Mononuclear cell (primary cell): ENCODE measurements around the gene MYBL2. TPM values are rescaled to one million over a fixed set of nuclear protein-coding genes. Genes with fewer than 3 reads are reported as not detected.
"Not testable (repeated sequence)": the region's sequence is repeated elsewhere in the genome, so short reads cannot be mapped to it uniquely, and the experiment has no call there.

ENCODE experiments used
- H3K27me3 ChIP-seq: 2 replicates; pipeline ENCODE4 v1.6.0; 2011; ENCODE audit warnings: low read length, control low read depth; ENCODE audit not compliant: insufficient read depth
- H3K4me1 ChIP-seq: 2 replicates; pipeline ENCODE4 v1.5.1; 2011; ENCODE audit warnings: mild to moderate bottlenecking, low read length, control low read depth; ENCODE audit not compliant: insufficient read depth
- H3K4me3 ChIP-seq: 2 replicates; pipeline ENCODE4 v1.5.1; 2011; ENCODE audit warnings: mild to moderate bottlenecking, low read length, moderate library complexity
- H3K9me3 ChIP-seq: 2 replicates; pipeline ENCODE4 v1.5.1; 2011; ENCODE audit warnings: low read depth, mild to moderate bottlenecking, control low read depth, low read length
- total RNA-seq: library from RNA; depleted of rRNA; stranded (reverse); fragments of >200 nt; gene quantifications from one replicate; pipeline ENCODE4 v1.2.3, GENCODE V29; 2012

MYBL2 gene
- total RNA-seq, 1 donor = 0.21 TPM

DNA sequence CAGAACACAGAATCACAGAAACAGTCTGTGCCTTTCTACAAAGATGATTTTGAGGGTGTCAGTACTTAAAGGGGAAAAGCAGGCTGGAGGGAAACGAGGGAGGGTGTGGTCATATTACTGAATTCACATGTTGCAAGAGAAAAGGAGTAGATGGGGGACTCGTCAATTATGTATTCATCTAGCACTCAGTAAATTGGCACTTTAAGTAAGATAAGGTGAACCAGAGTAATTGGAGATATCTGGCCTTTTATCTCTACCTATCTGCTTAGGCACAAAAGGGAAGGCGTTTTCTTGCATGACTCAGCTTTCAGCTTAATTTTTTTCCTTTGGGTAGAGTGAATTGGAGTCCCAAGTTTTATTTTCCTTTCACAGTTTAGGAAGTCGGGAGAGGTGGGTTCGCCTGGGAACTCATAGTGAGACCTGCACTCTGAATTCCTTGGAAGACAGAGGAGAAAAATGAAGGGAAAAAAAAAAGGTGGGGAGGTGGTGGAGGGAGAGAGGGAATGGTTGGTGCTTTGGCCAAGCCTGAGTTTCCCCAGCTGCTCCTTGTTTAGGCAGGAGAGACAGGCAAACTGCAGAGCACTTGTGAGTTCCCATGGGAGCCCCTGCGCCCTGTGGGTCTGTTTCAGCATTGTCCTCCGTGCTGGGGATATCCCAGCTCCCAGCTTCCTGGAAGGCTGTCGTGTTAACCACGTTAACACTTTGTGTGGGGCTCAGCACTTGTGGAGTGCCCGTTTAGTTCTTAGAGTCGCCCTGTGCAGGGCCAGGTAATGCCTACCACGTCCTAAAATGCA lies 79.6 kb downstream of the MYBL2 start:
- peaks cover 63% of the 10 kb centered on the region for H3K4me1 ChIP-seq
- peaks cover 3% of the 10 kb centered on the region for H3K27me3 ChIP-seq
- no peaks in the 10 kb centered on the region for H3K9me3 ChIP-seq
- H3K4me3 ChIP-seq = no peak overlapping the region

DNA sequence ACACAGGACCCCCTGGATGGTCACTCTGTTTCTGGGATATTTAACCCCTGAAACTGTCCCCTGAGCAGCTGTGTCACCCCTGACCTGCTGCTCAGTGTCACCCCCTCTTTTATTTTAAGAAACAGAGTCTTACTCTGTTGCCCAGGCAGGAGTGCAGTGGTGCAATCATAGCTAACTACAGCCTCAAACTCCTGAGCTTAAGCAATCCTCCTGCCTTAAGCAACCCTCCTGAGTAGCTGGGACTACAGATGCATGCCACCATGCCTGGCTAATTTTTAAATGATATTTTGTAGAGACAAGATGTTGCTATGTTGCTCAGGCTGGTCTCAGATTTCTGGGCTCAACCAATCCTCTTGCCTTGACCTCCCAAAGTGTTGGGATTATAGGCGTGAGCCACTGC lies 81.4 kb downstream of the MYBL2 start:
- peaks cover 80% of the 10 kb centered on the region for H3K4me1 ChIP-seq
- no peak overlapping the region for H3K4me3 ChIP-seq
- H3K27me3 ChIP-seq = peaks cover 3% of the 10 kb centered on the region
- H3K9me3 ChIP-seq = no peaks in the 10 kb centered on the region

DNA sequence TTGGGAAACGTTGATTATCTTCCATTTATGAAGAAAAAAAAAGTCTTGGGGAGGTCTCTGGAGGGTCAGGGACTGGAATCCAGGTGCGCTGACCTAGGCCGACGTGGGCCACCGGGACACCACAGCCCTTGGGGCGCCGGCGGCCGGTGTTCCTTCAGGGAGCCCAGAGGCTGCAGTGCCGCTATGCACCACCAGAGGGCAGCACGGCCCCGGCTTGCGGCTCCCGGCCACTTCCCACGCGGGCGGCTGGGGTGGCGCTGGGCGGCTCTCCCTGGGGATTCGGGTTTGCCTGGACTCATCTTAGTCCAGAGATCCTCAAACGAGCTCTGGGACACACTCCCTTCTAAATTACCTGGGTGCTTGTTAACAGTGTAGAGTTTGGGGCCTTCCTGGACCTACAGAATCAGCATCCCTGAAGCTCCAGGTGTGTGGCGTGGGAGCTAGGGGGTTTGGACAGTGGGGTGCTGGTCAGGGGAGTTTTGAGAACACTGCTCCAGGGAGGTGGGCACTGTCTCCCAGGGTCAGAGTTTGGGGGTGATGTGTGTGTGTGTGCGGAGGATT lies 82.9 kb downstream of the MYBL2 start:
- Histone ChIP-seq H3K27me3 (peaks cover 6% of the 10 kb centered on the region), H3K9me3 (no peaks in the 10 kb centered on the region), H3K4me3 (no peak overlapping the region), H3K4me1 (peaks cover 79% of the 10 kb centered on the region)

DNA sequence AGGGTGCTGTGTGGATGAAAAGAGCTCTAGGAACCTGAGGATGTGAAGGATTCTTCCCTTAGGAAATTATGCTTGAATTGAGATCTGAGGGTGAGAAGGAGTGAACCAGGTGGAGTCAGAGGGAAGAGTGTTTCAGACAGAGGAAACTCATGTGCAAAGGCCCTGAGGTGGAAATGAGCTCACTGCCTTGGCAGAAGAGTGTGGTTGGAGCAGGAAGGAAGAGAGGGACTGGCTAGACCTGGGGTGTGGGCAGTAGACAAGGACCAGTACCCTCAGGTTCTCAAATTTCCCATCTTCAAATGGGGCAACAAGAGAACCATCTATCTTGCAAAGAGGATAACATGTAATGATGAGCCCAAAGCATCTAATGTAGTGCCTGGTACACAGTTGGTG lies 83.9 kb downstream of the MYBL2 start:
- Histone ChIP-seq H3K4me3 (no peak overlapping the region), H3K9me3 (no peaks in the 10 kb centered on the region), H3K27me3 (peaks cover 8% of the 10 kb centered on the region), H3K4me1 (peaks cover 70% of the 10 kb centered on the region)

DNA sequence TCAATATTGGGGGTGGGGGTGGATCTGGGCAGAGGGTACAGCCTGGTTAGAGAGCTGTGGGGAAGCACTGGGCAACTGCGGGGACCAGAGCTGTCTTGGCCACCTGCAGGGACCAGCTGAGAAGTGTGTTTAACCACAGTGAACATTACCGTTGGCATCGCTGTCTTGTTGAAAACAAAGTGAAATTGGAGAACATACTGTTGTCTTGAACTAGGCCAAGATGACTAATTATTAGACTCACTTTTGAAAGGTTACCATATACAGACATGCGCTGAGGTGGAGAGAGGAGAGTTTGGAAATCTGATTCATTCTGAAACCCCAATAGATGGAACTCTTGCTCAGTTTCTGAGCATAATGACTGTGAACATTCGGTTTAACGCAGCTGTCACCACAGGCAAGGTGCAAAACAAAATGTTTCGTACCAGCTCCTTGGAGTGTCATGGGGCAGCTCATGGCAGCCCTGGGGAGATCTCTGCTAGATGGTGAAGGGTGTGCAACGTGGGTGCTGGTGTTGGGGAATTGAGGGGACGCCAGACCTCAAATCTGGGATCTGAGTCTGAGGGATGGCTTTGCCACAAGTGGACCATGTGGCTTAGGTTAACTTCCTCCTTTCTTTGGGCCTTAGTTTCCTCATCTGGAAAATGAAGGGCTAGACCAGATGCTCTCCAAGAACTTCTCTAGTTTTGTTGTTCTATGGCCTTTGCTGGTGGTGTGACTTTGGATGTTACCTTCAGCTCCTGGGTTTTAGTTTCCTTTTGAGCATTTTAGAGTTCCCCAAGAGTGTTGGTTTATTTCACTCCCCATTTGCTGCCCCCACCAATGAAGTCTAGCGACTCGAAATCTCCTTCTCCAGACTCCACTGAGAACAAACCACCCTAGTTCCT lies 84.5 kb downstream of the MYBL2 start:
- Histone ChIP-seq H3K9me3 (no peaks in the 10 kb centered on the region), H3K4me3 (no peak overlapping the region), H3K4me1 (peaks cover 63% of the 10 kb centered on the region), H3K27me3 (peaks cover 8% of the 10 kb centered on the region)

DNA sequence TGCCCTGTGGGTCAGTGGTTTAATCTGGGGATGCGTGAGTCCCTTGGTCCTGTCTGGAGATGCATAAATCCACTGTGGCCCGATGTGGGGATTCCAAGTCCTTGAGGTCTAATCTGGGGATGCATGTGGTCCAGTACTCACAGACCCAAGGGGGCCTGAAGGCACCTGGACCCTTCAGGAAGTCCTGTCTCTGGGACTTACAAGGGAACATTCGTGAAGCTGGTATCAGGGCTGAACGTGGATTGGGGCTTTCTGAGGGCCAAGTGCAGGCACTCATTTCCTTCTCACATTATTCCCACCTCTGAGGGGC lies 85.1 kb downstream of the MYBL2 start:
- Histone ChIP-seq H3K4me1 (peaks cover 57% of the 10 kb centered on the region), H3K9me3 (no peaks in the 10 kb centered on the region), H3K27me3 (peaks cover 8% of the 10 kb centered on the region), H3K4me3 (no peak overlapping the region)

DNA sequence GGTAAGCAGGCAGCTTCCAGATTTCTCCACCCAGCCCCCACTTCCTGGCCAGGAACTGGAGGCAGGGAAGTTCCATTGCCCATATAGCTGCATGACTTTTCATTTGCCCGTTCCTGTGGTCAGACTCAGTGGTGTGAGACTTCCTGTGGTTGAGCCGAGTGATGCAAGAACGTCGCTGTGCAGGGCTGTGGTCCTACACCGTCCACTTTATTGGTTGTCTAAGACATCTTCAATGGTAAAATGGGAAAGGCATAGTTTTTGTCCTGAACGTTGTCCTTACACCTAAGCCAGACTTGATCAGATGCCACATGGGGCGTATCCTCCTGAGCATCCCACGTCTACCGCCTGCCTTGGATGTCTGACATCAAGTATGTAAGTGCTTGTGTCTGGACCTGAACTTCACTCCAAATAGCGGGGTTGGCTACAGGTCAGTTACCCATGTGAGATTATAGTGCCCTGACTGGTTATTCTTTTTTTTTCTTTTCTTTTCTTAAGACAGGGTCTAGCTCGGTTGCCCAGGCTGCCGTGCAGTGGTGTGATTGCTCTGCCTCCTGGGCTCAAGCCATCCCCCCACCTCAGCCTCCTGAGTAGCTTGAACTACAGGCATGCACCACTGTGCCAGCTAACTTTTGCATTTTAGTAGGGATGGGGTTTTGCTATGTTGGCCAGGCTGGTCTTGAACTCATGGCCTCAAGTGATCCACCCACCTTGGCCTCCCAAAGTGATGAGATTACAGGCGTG lies 85.8 kb downstream of the MYBL2 start:
- Histone ChIP-seq H3K4me3 (no peak overlapping the region), H3K9me3 (no peaks in the 10 kb centered on the region), H3K27me3 (peaks cover 8% of the 10 kb centered on the region), H3K4me1 (peaks cover 55% of the 10 kb centered on the region)

DNA sequence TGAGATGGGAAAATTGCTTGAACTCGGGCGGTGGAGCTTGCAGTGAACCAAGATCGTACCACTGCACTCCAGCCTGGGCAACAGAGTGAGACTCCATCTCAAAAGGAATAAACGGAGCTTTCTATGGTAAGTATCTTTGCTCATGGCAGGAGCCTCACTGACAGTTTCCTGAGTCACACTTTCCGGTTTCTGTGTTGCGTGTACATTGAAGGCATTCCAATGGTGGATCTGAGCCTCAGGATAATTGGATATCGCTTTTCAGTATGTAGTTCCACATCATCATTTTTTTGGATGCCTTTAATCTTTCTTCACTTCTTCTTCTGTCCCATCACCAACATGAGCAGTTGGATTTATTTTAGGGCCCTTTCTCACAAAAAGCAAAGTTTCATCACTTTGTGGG lies 88.5 kb downstream of the MYBL2 start:
- no peak overlapping the region for H3K4me3 ChIP-seq
- H3K9me3 ChIP-seq = no peaks in the 10 kb centered on the region
- peaks cover 29% of the 10 kb centered on the region for H3K4me1 ChIP-seq
- peaks cover 5% of the 10 kb centered on the region for H3K27me3 ChIP-seq

DNA sequence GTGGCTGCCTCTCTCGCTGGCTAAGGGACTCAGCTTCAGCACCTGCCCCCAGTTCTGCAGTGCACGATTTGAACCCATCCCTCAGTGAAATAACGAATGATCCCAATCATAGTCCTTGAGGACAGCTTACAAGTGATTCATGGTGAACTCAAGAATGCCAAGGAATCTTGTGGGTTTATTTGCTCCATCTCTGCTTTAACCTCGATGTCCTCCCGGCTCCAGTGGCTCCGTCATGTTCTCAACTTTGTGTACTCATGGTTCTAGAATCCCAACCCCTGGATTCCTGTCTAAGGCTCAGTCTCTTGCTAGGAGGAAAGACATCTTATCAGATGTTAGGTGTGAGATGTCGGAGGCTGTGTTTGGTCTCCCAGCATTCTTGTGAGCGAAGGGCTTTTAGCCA lies 88.9 kb downstream of the MYBL2 start:
- Histone ChIP-seq H3K9me3 (no peaks in the 10 kb centered on the region), H3K27me3 (peaks cover 5% of the 10 kb centered on the region), H3K4me3 (no peak overlapping the region), H3K4me1 (peaks cover 25% of the 10 kb centered on the region)

DNA sequence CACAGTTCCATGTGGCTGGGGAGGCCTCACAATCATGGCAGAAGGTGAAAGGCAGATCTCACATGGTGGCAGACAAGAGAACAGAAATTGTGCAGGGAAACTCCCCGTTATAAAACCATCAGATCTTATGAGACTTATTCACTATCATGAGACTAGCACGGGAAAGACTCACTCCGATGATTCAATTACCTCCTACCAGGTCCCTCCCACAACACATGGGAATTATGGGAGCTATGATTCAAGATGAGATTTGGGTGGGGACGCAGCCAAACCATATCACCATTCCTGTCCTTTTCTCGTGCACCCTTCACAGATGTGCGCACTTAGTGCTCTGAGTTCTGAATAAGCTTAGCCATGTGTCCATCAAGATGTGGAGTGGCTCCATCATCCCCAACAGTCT lies 91.0 kb downstream of the MYBL2 start:
- H3K4me3 ChIP-seq, H3K4me1 ChIP-seq: not testable (repeated sequence)

DNA sequence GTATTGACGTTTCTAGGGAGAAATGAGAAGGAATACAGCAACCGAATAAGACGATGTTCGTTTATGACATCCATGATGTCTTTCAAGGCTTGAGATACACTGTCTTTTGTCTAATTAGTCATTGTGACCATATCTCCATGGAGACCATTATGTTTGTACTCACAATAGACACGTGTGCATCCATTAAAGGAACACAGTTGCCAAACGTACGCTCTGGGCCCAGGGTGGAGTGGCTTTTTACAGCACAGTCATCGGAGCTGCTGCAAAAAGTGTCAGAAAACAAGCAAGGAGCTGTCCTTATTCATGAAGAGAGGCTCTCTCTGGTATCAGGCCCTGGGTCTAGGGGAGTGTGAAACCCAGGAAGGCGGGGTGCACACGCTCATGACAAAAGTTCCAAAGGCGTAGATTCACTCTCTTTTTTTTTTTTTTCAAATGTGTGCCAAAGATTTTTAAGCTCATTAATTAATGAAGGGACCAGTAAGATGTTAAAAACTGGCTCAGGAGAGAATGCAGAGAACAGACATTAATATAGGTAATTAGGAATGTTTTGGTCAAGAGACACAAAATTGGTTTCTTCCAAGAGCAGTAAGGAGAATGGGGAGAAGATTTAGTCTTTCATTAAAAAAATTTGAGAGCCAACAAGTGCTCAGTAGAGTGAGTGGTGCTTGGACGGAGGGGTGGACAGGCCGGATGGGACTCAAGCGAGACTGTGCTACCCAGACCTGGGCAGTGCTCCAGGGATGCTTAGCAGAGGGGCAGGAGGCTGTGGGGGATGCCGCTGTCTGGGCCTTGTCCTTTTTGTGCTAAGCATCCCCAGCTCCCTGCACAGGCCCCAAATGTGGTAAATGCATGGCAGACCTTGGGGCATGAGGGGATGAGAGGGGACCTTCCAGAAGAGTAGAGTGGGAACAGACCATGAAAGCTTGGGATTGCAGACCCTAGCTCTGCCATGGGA lies 94.7 kb downstream of the MYBL2 start:
- H3K4me1 ChIP-seq = no peaks in the 10 kb centered on the region
- H3K4me3 ChIP-seq = no peak overlapping the region

More for the DNA sequence above, 91.0 kb downstream of the MYBL2 start:
- not testable (repeated sequence) for H3K27me3 ChIP-seq, H3K9me3 ChIP-seq

DNA sequence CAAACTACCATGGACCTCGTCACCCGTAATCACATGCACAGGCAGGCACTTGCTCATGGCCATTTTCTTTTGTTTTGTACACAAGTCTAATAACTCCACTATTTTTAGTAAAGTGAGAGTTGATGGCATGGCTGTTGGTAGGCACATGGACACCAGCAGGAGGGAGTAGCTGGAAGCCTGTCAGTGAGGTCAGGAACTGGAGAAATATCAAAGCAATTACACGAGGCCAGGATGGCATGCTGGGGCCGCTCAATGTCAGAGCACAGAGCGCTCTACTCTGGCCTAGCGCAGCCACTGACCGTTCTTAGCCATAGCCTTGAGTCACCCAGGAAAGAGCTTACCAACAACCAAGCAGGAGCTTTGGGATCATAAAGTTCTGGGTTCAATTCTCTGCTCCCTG lies 96.0 kb downstream of the MYBL2 start:
- Histone ChIP-seq H3K9me3 (no peaks in the 10 kb centered on the region), H3K27me3 (peaks cover 3% of the 10 kb centered on the region), H3K4me3 (no peak overlapping the region), H3K4me1 (no peaks in the 10 kb centered on the region)

More for the DNA sequence above, 94.7 kb downstream of the MYBL2 start:
- Histone ChIP-seq H3K9me3 (no peaks in the 10 kb centered on the region), H3K27me3 (no peaks in the 10 kb centered on the region)

DNA sequence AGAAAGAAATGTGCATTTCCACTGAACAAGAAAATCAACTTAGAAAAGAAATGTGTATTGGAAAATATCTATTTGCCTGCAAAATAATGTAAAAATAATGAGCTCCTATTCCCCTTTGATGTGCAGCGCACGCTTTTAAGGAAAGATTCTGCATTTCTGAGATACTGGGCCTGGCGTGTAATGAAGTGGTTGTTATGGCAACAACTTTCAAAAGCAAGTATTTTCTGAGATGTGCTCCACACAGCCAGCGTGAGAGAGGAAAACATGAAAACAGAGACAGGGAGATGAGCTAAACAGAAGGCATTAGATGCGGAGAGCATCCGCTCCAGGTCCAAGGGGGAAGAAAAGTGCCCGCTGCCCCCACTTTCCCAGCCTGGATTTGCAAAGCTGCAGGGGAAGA lies 99.0 kb downstream of the MYBL2 start:
- Histone ChIP-seq H3K4me3 (no peak overlapping the region), H3K9me3 (no peaks in the 10 kb centered on the region), H3K4me1 (no peaks in the 10 kb centered on the region), H3K27me3 (peaks cover 3% of the 10 kb centered on the region)
